ENCODE results near the gene KHDC1L.
A peak's percentile ranks its signal among the peaks of the same experiment; 100 is the strongest.
"Not testable (repeated sequence)": the region's sequence is repeated elsewhere in the genome, so short reads cannot be mapped to it uniquely, and the experiment has no call there.

The KHDC1L gene

GRCh38 chr6:73203098-73203497 is 22.2 kb downstream of the KHDC1L start:
- DNase-seq = no peak

- no peak for DNase-seq
Measured at GRCh38 chr6:73200735-73201134, 24.6 kb downstream of the KHDC1L start.

- no peak for DNase-seq
Measured at GRCh38 chr6:73200247-73200646, 25.0 kb downstream of the KHDC1L start.

GRCh38 chr6:73194744-73195143 is 30.6 kb downstream of the KHDC1L start:
- DNase-seq = no peak

GRCh38 chr6:73193302-73193701 is 32.0 kb downstream of the KHDC1L start:
- DNase-seq = not testable (repeated sequence)

- DNase-seq = no peak
Measured at GRCh38 chr6:73182021-73182607, 43.2 kb downstream of the KHDC1L start.

GRCh38 chr6:73180763-73181619 is 44.3 kb downstream of the KHDC1L start:
- DNase-seq = peak; percentile 57

- DNase-seq = no peak
Measured at GRCh38 chr6:73180076-73180738, 45.1 kb downstream of the KHDC1L start.

GRCh38 chr6:73177221-73177944 is 47.9 kb downstream of the KHDC1L start:
- no peak for DNase-seq

GRCh38 chr6:73176057-73176456 is 49.2 kb downstream of the KHDC1L start:
- no peak for DNase-seq

- DNase-seq = no peak
Measured at GRCh38 chr6:73174646-73175045, 50.6 kb downstream of the KHDC1L start.
